ENCODE results near the gene PYGL.

- TF ChIP-seq EZH2phosphoT487 (IDR thresholded peaks at IDR 0.05) (no peak), CTCF (IDR thresholded peaks at IDR 0.05) (no peak)
Measured at GRCh38 chr14:50874757-50875156, 69.5 kb downstream of the PYGL start.

Data from neural progenitor cell (in vitro differentiated cells).